COLO829 (cell line): ENCODE measurements around the gene MOB3B.

ENCODE experiments used
- DNase-seq: peaks from one replicate; pipeline ENCODE4 v3.0.0; 2012; ENCODE audit warnings: low spot score

Gene MOB3B

DNA sequence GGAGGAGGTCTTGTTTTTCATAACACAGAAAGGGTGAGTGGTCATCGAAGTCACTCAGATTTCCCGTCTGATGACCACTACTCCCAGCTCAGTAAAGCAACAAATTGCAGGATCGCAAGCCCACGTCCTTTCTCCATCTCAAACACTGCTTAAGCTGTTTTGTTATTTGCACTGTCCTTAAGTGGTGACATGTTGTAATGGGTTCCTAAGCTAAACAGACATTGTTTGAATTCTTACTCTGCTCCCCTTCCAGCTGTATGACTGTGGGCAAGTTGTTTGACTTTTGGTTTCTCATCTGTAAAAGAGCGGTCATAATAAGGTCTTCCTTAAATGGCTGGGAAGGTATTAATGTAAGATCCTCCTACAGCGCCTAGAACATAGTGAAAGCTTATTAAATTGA lies 169.9 kb downstream of the MOB3B start:
- no peak for DNase-seq

DNA sequence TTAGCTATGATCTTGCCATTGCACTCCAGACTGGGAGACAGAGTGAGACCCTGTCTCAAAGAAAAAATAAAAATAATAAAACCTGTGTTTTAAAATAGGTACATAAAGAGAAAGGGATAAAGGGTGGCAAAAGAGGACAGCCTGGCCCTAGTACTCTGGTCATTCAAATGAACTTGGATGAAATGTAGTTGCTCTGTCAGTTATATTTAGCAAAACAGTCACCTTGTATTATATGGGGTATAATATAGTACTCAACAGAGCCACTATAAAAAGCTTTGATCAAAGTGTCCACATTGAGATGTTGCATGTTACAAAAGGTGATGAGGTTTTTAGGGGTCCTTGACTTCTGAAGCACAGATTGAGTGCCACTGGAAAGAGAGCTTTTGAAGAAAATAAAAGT lies 171.6 kb downstream of the MOB3B start:
- DNase-seq, result no peak

DNA sequence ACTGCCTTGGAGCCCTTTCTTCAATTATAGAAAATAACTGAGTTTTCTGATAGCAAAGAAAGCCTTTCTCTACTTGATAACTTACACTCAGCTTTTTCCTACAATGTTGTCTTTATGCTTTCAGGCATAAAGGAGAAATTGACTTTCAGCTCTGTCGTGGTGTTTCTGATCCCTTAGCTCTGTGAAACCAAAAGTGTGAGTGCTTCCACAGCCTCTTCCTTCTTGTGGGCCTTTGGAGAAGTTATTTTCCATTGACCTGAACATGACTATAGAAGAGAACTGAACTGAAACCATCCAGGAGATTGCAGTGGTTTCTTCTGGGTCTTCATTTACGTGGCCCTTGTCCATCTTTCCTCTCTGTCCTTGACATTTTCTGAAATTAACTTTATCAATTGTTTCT lies 173.2 kb downstream of the MOB3B start:
- no peak for DNase-seq

DNA sequence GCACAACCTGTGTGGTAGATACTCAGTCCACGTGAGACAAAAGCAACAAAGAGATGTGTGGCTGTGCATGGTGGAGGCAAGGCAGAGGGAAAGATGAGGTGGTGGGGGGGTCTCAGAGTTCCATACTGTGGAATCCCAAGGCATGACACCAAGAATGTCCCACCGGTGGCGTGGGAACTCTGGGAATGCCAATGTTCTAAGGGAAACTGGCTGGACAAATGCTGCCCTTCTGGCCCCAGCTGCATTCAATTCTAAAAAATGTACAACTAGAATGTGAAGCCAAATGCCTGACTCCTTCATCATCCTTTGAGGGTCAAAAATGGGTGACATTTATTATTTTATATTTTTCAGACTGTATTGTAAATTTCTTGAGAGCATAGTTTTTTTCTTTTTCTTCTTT lies 174.4 kb downstream of the MOB3B start:
- DNase-seq, result no peak

DNA sequence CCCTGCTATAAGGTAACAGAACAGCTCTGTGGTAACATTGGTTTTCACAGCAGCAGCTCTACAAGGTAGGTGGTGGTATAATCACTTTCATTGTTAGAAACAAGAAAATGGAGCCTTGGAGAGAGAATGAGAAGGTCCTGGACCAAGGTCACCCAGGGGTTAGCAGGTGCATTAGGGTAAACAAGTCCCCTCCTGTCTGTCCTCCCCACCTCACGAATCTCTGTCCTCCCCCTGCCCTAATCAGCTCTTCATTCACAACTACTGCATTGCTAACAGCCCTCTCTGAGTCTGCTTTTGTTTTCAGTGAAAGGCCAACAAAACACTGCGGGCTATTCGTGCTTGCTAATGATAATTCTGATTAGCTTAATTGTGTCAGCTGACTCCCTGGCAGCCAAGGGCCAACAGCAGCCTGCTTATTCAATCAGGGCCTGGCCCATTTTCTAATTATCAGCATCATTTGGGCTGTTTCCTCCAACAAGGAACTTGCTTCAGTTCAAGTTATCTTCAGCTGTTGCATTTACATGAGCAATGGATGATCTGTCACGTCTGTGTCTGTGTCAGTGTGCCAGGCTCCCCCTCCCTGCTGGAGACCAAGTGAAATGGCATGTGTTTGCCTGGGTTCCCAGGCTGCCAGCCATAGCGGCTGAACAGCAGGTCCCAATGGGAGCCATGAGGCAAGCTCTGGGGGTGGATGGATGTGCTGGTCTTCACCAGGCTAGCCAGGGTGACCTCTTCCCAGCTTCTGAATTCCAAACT lies 176.0 kb downstream of the MOB3B start:
- DNase-seq, result no peak

DNA sequence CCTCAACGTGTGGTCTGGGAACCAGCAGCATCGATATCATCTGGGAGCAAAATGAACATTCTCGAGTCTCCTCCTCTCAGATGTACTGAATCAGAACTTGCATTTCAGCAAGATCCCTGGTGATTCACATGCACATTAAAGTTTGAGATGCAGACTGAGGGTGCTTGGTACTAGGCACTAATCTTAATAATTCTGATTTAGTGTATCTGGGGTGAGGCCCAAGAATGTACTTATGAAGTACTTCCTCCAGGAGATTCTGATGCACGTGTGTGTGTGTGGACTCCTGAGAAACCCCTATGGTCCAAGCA lies 176.5 kb downstream of the MOB3B start:
- DNase-seq, result no peak

DNA sequence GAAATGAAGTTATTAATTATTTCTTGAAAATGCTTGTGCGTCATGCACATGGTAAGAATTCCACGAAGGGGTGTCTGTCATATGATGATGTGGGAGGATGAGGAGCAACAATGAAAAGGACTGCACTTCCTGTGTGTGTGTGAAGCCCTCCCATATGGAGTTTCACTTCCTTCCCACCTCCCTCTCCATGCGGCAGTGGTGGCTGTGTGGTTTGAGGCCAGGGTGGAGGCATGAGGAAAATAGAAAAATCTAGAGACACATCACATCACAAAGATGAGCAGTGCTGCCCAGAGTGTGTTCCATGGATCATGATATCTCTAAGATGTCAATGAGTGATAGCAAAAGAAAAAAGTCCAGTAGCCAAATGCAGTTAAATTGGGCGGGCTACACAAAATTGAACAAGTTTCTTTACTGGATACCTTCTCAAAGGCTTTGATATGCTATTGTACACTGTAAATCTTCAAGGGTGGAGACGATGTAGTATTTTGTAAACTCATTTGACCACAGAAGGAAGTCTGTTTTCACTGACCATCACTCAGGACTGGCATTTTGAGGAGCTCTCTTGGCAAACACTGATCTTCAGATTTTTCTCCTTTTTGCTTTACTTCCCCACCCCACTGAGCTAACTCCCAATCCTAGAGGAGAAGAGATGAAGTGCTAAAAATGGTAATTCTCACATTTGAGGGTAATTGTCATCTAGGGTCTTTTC lies 177.0 kb downstream of the MOB3B start:
- no peak for DNase-seq

DNA sequence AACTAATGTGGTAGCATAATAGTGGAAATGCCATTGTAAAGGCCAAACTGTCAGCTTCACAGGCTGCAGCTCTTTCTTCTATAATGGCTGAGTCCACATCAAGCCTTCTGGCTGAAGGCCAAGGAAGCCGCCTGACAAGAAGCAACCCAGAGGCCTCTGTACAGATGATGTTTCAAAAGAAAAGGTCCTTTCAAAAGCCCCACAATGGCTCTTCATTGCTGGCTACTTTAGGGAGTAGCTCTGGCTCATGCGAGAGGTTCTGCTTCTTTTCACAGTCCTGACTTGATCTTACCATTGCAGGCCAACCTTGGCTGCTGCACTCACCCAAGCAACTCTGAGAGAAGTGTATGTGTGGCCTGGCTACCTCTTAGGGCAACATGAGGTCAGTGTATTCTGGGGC lies 178.2 kb downstream of the MOB3B start:
- peak; percentile 77 for DNase-seq

DNA sequence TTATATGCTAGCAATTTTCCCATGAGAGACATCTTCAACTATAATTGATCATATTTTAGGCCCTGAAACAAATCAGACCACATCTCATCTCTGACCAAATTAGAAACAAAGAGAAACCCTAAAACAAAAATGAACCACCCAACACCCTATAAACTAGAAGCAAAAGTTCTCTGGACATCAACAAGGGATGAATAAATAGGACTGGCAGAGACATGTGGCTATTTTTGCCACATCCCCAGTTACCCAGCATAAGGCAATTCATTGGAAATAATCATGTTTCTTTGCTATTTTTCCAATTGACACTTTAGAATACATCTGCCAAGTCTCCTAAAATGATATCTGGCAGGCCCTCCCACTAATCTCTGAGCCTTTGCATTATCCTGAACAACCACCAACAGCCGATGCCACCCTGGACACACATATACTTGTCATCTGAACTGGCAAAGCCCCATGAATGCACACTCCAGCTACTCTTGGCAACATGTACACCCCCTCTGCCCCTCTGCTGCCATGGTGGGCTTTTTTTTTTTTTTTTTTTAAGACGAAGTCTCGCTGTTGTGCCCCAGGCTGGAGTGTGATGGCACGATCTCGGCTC lies 179.1 kb downstream of the MOB3B start:
- no peak for DNase-seq

DNA sequence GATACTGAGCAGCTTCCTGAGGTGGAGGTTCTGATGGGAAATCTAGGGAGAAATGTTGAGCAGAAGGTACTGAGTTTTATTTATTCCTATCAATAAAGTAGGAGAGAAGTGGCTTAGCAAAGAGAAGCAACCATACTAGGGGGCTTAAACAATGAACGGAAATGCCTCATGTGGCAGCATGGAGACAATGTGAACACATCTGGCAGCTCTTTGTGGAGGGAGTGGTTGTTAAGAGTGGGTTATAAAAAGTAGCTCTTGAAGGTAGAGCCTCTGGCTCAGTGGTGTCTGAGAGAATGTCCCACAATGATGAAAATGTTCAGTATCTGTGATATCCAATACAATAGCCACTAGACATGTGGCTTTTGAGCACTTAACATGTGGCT lies 179.9 kb downstream of the MOB3B start:
- no peak for DNase-seq

DNA sequence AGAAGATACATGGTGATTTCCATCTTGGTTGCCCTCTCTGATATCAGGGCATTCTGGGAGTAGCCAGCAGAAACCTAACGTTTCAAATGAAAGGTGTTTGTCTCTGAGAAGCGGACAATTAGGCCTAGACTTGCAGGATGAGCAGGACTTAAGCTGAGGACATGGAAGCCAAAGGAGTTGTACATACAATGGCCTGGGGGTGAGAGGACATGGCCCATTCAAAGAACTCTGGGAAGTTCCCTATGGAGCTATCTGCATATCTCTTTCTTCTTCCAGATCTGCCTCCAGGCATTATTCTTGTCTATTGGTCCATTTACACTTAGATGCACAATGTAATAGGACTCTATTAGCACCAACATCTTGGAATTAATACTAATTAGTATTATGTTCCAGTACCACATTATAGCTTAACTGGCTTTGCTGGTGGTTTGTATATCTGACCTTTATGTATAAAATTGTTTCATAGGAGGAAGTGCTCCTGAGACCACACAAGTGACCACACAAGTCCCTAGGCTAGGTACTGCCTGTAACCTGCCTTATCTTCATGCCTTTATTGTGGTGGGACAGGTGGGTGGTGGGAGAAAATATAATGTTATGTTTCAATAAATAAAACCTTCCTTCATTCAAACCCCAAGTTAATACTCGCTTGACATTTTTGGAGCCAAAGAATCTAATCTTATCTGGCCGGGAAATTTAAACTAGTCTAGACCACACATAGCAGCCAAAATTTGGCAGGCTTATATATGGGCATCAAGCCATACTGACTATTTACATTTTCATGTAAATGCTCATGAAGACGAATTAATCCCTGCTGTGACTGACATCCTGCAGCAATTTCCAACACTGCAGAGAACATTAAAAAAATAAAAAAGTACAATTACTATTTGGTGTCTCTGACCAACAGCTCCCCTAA lies 180.6 kb downstream of the MOB3B start:
- DNase-seq, result no peak

DNA sequence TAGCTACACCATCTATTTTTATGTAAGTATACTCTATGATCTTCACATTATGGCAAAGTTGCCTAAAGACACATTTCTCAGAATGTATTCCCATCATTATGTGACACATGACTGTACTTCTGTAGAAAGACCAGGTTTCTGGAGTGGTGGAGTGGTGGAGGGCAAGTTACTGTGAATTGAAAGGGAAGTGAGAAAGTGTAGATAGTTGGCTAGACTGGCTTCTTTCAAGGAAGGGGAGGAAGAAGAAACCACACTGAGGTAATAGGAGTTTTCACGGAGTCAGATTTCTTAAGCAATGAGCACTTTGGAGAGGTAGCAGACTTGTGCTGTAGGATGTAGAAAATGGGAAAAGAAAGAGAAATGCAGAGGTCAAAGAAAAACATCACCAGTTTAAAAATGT lies 181.7 kb downstream of the MOB3B start:
- DNase-seq, result no peak

DNA sequence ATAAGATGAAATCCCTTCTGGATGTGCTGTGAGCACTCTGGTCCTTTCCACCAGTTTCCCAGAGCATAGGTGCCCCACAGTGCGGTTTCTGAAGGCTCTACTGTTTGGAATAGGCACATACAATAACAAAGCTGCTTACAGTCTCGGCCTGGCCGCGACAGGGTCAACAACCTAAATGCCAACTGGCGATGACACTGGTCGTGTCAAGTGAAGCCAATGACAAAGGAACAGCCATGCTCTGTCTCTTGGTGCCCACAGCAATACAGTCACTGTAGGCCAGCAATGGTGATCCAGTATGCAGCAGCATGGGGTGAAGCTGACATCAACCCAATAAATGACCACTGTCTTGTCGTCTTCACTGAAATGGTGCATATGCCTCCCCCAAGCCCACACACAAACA lies 184.8 kb downstream of the MOB3B start:
- no peak for DNase-seq

DNA sequence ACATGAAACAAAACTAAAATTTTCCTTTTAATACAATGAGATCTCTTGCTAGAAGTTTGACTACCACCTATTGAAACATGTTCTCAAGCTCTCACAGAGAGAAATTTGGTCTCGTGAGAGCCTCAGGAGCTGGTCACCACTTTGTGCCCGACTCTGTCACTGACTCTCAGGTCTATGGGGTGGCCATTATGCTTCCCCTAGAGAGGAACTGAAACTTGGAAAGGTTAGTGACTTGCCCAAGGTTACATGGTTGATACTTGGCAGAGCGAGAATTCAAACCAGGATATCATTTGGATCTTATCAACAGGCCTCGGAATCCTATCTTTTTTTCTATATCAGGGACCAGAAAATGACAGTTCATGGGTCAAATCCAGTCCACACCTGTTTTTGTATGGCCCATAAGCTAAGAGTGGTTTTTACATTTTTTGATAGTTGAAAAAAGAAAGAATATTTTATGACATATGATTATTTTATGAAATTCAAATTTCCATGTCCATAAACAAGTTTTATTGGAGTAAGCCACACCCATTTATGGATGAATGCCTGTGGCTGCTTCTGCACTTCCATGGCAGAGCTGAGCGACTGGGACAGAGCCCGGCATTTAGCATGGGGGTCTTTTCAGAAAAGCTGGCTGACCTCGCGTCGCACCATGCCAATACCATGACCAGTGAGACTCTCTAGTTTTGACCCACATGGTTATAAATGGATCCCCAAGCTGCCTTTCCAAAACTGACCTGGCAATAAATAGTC lies 187.9 kb downstream of the MOB3B start:
- DNase-seq, result no peak

DNA sequence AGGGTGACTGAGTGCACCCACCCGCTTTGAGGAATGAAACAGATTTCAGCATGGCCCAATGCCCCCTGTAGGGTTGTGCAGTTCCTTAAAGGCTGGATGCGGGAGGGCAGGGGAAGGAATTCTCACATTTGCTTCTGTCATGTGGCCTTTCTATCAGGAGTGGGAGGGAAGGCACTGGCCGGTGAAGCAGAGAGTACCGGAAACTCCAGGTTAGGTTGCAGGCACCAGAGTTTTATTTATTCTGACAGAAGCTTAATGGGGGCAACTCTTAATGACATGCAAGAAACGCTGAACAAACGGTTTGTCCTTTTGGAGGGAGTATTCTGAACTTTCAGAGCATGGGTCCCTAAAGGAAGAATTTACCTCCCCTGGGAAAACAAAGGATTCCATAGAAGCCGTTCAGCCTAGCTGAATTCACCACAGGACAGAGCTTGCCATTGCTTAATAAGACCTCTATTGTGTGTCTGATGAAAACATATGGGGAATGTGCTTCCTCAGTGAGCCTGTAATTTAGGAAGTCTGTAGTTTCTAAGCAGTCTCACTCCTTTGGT lies 188.6 kb downstream of the MOB3B start:
- peak; percentile 82 for DNase-seq

DNA sequence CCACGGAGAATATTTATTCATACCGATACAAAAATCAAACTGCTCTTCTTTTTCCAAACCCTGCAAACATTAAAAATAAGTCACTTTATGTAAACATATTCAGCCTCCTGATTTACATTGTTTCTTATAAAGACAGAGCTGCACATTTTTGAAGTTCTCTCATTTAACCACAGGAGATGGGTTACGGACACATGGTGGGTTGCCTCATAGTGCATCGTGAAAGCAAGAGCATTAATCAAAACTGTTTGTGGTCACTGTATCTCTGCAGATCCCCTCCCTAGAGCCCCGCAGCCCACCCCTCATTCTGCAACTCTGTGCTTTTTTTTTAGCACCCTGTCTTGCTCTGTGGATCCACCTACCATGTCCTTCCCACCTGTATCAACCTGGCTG lies 189.3 kb downstream of the MOB3B start:
- no peak for DNase-seq

DNA sequence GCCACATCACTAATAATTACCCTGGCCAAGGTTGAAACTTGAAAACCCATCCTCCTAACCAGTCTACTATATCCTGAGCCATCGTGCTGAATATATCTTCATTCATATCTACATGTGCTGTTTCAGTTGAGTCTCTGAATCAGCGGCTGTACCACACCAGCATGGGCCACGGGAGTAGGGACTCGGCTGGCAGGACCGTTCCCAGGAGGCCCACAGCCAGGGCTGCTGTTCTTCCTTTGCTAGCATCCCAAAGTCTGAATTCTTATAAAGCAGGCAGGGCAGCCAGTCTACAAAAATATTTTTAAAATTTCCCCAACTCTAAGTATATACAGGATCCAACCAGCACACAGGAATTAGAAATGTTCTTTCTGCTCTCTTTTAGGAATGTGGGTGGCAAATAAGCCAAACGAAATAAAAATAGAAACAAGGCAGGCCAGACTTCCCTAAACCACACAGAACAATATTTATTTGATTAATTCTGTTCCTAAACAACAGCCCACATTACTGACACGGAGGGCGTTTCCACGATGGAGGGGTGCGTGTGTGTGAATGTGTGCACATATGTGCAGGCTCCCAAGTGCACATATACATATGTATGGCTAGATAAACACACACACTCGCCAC lies 189.8 kb downstream of the MOB3B start:
- DNase-seq, result no peak

DNA sequence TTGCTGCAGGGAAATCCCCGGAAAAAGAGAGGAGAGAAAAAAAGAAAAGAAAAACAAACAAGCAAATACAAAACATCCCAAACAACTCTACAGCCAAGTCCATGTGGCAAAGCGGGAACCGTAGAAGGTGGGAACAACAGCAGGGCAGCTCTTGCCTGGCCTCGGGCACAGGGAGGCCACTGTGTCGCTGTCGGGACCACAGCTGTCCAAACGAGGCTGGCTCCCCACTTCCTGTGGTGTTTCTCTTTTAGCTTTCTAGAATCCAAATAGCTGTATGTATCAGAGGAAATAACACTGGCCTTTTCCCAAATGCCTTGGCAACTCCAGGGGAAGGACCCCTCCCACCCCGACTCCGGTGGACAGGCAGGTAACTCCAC lies 191.1 kb downstream of the MOB3B start:
- no peak for DNase-seq

DNA sequence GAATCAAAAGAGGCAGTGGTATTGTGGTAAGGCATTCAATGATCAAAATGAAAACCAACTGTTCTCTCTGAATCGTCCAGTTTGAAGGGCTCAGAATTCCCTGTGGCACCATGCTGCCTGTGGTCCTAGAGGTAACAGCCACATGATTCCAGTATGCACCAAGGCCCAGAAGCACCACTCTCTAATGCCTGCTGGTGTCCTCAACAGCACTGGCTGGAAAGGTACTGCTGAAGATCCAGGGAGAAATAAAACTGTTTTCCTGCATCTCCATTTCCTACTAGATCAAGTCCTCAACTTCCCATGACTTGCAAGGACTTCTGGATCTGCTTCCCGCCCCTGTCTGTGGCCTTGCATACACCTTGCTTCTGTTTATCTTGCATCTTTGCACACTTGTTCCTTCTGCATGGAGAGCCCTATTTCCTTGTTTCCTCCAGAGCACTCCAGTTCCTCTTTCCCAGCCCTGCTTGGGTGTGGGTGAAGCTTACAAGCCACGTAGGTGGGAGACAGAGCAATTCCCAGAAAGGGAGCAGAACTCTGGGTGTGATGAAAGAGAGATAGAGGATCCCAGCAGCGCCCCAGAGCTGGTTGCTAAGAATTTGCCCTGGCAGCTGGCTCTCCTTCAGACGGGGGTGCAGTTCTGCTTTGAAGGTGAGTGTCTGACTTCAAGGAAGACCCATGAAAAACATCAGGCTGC lies 191.6 kb downstream of the MOB3B start:
- DNase-seq, result no peak

DNA sequence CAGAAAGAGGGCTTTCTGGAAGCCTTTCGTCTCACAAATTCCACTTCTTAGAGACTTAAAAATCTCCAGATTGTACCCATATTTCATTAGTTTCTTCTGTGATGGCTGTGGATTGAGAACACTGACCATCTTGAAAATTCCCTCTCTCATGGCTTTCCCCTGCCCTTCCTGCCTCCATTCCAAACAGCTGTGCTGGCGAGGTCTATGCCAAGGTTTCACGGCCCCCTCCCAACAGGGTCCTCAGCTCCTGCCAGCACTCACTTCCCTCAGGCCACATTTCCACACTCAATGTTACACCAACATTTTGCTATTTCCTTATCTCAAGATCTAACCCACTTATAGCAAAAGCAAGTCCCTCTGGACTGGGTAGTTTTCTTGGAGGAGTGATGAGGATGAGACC lies 192.4 kb downstream of the MOB3B start:
- DNase-seq, result no peak

DNA sequence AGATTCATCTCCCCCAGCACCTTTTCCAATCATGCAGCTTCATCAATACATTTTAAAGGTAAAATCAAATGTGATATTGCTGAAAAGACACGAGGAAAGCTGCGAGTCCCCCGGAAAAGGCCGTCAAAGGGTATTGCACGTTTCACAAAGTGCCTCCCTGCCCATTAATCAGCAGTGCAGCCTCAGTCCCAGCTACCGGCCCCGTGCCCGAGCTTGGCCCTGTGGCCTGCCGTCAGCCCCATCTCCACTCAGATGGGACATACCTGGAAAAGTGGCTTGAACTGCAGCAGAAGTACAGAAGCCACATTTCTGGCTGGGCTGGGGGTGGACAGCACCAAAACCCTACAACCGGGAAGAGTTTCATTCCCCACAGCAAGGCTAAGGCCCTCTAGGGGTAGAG lies 192.8 kb downstream of the MOB3B start:
- no peak for DNase-seq
